HL-60 (cell line): Measurements from ENCODE around the gene IRF2.

Experiments
- DNase-seq, 2 experiments: peaks; one replicate each; pipeline ENCODE4 v3.0.0-alpha.2; 2010 to 2020; ENCODE audit warnings: low read depth in 1 of 2, low spot score in 1 of 2
- H3K27ac ChIP-seq: fragments of 250-450 bp; sonication (Bioruptor Pico); replicated peaks from 2 replicates; pipeline ENCODE4 v1.5.1; 2020; ENCODE audit warnings: mild to moderate bottlenecking, moderate library complexity
- H3K27me3 ChIP-seq: fragments of 250-450 bp; sonication (Bioruptor Pico); 2 replicates; pipeline ENCODE4 v1.5.1; 2021; ENCODE audit warnings: mild to moderate bottlenecking, moderate library complexity; ENCODE audit not compliant: insufficient read depth, poor library complexity, severe bottlenecking
- H3K4me3 ChIP-seq: replicated peaks from 2 replicates; pipeline ENCODE4 v1.5.1; 2011; ENCODE audit warnings: mild to moderate bottlenecking, control low read depth, low read length; ENCODE audit not compliant: insufficient read depth
- GABPA ChIP-seq: IDR thresholded peaks from 2 replicates; pipeline ENCODE4 v1.6.1; 2012; ENCODE audit warnings: low read depth
- POLR2AphosphoS5 ChIP-seq: IDR thresholded peaks from 2 replicates; pipeline ENCODE4 v1.6.1; 2012; ENCODE audit warnings: low read depth
- REST ChIP-seq: IDR thresholded peaks from 2 replicates; pipeline ENCODE4 v1.6.1; 2012; ENCODE audit warnings: low read depth; ENCODE audit not compliant: insufficient replicate concordance
- SPI1 ChIP-seq: IDR thresholded peaks from 2 replicates; pipeline ENCODE4 v1.6.1; 2012; ENCODE audit warnings: low read depth, mild to moderate bottlenecking, borderline replicate concordance
- TF ChIP-seq, protein P1 (sequence below): IDR thresholded peaks from one replicate; pipeline ENCODE4 v1.5.1; 2011; ENCODE audit warnings: low read length, control low read depth, inconsistent platforms; ENCODE audit not compliant: insufficient read depth

Gene IRF2

GRCh38 chr4:184371390-184371787, 103.0 kb downstream of the IRF2 start:
- Histone ChIP-seq H3K27me3 (no peaks in the 10 kb centered on the region), H3K27ac (no peak overlapping the region), H3K4me3 (no peak overlapping the region)
- no peak for DNase-seq
- TF ChIP-seq, protein P1, sequence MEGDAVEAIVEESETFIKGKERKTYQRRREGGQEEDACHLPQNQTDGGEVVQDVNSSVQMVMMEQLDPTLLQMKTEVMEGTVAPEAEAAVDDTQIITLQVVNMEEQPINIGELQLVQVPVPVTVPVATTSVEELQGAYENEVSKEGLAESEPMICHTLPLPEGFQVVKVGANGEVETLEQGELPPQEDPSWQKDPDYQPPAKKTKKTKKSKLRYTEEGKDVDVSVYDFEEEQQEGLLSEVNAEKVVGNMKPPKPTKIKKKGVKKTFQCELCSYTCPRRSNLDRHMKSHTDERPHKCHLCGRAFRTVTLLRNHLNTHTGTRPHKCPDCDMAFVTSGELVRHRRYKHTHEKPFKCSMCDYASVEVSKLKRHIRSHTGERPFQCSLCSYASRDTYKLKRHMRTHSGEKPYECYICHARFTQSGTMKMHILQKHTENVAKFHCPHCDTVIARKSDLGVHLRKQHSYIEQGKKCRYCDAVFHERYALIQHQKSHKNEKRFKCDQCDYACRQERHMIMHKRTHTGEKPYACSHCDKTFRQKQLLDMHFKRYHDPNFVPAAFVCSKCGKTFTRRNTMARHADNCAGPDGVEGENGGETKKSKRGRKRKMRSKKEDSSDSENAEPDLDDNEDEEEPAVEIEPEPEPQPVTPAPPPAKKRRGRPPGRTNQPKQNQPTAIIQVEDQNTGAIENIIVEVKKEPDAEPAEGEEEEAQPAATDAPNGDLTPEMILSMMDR = no peak
- TF ChIP-seq REST (no peak), SPI1 (no peak), GABPA (no peak), POLR2AphosphoS5 (no peak)

DNA sequence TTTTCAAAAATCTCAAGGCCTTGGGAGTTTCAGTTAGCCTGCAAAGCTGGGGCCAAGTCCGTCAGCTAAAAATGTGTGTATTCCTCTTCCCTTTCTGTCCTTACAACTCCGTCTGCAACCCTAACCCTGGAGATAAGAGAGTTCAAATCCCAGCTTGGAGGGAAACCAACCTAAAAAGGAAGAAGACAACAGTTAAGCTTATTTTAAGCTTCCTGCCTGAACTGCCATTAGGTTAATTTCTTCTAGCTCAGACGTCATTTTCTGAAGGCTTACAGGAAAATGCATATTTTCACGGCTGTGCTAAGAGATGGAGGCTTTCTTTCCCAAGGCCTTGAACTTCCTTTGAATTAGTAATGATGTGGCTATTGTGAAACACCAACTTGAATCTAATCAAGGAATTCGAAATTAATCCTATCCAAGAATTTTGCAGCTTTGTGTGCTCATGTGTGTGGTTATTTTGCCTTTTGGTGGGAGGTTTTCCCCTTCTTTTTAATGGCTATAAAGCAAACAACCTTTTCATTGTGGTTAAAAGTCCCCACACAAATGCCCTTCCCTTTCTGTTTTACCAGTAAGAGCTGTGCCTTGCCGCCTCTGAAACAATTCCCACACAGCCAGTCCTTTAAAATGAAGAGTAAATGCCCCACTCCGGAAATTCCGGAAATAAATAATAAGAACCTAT, 103.5 kb downstream of the IRF2 start:
- no peak overlapping the region for H3K4me3 ChIP-seq
- no peak overlapping the region for H3K27ac ChIP-seq
- no peak for DNase-seq
- H3K27me3 ChIP-seq = no peaks in the 10 kb centered on the region
- TF ChIP-seq SPI1 (no peak), REST (no peak), POLR2AphosphoS5 (no peak)
- TF ChIP-seq, protein P1 = no peak

DNA sequence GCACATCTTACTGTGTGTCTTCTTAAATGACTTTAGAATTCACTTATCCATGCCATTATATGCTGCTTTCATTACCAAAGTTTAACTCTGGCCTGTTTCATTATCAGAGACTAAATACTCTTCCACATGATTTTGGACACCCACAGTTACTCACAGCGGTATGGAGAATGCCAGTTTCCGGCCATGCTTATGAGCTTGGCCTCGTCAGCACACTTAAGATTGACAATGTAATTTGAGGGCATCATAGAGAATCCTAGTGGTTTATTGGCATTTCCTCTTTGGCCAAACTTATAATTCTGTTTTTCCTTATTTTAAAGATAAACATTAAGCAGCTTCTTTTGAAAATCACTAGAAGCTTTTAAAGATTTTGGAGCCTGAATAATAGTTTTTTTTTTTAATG, 104.5 kb downstream of the IRF2 start:
- no peak for DNase-seq
- Histone ChIP-seq H3K27ac (no peak overlapping the region), H3K27me3 (no peaks in the 10 kb centered on the region), H3K4me3 (no peak overlapping the region)
- TF ChIP-seq REST = no peak
- TF ChIP-seq POLR2AphosphoS5 = no peak
- no peak for TF ChIP-seq GABPA
- no peak for TF ChIP-seq SPI1
- TF ChIP-seq, protein P1 = no peak
